ENCODE measurements around the gene MAST4. TPM values are rescaled to one million over a fixed set of nuclear protein-coding genes. Genes with fewer than 3 reads are reported as not detected.

The MAST4 gene
- total and polyA plus RNA-seq, 2 of the 13 experiments (the other 11 are each of a cell fraction or from before 2014, with no cell fraction given) = 3.4 to 3.7 TPM

DNA sequence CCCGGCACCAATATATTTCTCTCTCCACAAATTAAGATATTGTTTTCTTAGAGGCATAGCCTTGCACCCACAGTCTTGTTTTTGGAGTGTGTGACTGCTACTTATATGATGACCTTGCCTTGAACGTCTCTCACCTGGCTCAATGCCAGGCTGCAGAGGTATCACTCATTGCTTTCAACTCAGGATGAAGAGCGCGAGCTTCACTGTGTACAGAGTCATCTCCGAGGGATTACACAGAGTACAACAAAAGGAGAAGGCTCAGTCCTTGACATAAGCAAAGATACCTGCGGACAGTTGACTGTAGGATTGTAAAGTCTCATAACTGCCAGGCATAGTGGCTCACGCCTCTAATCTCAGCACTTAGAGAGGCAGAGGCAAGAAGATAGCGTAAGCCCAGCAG lies 546.6 kb downstream of the MAST4 start (continued):
- TF ChIP-seq, protein P1, sequence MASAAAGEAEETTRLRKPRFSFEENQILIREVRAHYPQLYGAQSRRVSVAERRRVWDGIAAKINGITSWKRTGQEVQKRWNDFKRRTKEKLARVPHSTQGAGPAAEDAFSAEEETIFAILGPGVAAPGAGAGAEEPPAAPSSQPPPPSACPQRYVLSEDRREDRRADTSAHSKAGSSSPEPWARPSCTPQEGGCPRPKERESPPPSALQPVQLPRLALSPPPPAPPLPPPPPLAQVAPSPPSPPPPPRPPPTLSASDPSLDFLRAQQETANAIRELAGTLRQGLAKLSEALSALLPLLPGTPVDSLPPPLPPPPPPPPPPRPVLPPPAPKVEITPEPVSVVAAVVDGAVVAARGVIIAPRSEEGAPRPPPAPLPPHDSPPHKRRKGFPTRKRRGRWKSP (CRISPR knock-in tag; IDR thresholded peaks at IDR 0.05) = no peak
- no peak for TF ChIP-seq ZNF780A (CRISPR knock-in tag; IDR thresholded peaks at IDR 0.05)
- no peak for TF ChIP-seq ZNF703 (CRISPR knock-in tag; IDR thresholded peaks at IDR 0.05; ENCODE audit: borderline replicate concordance)
- TF ChIP-seq SRSF9 (IDR thresholded peaks at IDR 0.05; ENCODE audit: borderline replicate concordance, insufficient read depth, low read depth, low read length, poor library complexity, severe bottlenecking) = no peak
- no peak for TF ChIP-seq ZNF577 (CRISPR knock-in tag; IDR thresholded peaks at IDR 0.05; ENCODE audit: borderline replicate concordance, low read depth)
- TF ChIP-seq ZNF121 (CRISPR knock-in tag; IDR thresholded peaks at IDR 0.05) = no peak
- peak; percentile 47; the same call in 1 of the 2 replicates for TF ChIP-seq MED1 (CRISPR knock-in tag; IDR thresholded peaks at IDR 0.05)
- TF ChIP-seq NFE2 (CRISPR knock-in tag; IDR thresholded peaks at IDR 0.05) = no peak
- no peak for TF ChIP-seq TCF12 (IDR thresholded peaks at IDR 0.05)
- no peak for TF ChIP-seq TCF12 (CRISPR knock-in tag; IDR thresholded peaks at IDR 0.05)
- 0 out of 2 replicates have a peak, but pooled peaks have one; percentile 58 for TF ChIP-seq BORCS8-MEF2B (CRISPR knock-in tag; IDR thresholded peaks at IDR 0.05)
- TF ChIP-seq HMG20B (CRISPR knock-in tag; conservative IDR thresholded peaks at IDR 0.05) = no peak
- no peak for TF ChIP-seq XBP1 (CRISPR knock-in tag; IDR thresholded peaks at IDR 0.05)
- TF ChIP-seq, protein P2, sequence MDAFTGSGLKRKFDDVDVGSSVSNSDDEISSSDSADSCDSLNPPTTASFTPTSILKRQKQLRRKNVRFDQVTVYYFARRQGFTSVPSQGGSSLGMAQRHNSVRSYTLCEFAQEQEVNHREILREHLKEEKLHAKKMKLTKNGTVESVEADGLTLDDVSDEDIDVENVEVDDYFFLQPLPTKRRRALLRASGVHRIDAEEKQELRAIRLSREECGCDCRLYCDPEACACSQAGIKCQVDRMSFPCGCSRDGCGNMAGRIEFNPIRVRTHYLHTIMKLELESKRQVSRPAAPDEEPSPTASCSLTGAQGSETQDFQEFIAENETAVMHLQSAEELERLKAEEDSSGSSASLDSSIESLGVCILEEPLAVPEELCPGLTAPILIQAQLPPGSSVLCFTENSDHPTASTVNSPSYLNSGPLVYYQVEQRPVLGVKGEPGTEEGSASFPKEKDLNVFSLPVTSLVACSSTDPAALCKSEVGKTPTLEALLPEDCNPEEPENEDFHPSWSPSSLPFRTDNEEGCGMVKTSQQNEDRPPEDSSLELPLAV (CRISPR knock-in tag; conservative IDR thresholded peaks at IDR 0.05; ENCODE audit: low read depth) = no peak
- TF ChIP-seq MIER2 (CRISPR knock-in tag; IDR thresholded peaks at IDR 0.05) = no peak
- peak; percentile 56; the same call in 1 of the 2 replicates for TF ChIP-seq PITX1 (CRISPR knock-in tag; IDR thresholded peaks at IDR 0.05)
- no peak for TF ChIP-seq ZBTB7A (CRISPR knock-in tag; IDR thresholded peaks at IDR 0.05)
- TF ChIP-seq SP140L (CRISPR knock-in tag; IDR thresholded peaks at IDR 0.05; ENCODE audit: borderline replicate concordance) = no peak
- TF ChIP-seq, protein P3, sequence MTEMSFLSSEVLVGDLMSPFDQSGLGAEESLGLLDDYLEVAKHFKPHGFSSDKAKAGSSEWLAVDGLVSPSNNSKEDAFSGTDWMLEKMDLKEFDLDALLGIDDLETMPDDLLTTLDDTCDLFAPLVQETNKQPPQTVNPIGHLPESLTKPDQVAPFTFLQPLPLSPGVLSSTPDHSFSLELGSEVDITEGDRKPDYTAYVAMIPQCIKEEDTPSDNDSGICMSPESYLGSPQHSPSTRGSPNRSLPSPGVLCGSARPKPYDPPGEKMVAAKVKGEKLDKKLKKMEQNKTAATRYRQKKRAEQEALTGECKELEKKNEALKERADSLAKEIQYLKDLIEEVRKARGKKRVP (CRISPR knock-in tag; IDR thresholded peaks at IDR 0.05) = no peak
- TF ChIP-seq, protein P4, sequence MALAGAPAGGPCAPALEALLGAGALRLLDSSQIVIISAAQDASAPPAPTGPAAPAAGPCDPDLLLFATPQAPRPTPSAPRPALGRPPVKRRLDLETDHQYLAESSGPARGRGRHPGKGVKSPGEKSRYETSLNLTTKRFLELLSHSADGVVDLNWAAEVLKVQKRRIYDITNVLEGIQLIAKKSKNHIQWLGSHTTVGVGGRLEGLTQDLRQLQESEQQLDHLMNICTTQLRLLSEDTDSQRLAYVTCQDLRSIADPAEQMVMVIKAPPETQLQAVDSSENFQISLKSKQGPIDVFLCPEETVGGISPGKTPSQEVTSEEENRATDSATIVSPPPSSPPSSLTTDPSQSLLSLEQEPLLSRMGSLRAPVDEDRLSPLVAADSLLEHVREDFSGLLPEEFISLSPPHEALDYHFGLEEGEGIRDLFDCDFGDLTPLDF (CRISPR knock-in tag; IDR thresholded peaks at IDR 0.05) = no peak
- TF ChIP-seq, protein P5, sequence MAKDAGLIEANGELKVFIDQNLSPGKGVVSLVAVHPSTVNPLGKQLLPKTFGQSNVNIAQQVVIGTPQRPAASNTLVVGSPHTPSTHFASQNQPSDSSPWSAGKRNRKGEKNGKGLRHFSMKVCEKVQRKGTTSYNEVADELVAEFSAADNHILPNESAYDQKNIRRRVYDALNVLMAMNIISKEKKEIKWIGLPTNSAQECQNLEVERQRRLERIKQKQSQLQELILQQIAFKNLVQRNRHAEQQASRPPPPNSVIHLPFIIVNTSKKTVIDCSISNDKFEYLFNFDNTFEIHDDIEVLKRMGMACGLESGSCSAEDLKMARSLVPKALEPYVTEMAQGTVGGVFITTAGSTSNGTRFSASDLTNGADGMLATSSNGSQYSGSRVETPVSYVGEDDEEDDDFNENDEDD (CRISPR knock-in tag; IDR thresholded peaks at IDR 0.05; ENCODE audit: borderline replicate concordance) = no peak
- TF ChIP-seq, protein P6, sequence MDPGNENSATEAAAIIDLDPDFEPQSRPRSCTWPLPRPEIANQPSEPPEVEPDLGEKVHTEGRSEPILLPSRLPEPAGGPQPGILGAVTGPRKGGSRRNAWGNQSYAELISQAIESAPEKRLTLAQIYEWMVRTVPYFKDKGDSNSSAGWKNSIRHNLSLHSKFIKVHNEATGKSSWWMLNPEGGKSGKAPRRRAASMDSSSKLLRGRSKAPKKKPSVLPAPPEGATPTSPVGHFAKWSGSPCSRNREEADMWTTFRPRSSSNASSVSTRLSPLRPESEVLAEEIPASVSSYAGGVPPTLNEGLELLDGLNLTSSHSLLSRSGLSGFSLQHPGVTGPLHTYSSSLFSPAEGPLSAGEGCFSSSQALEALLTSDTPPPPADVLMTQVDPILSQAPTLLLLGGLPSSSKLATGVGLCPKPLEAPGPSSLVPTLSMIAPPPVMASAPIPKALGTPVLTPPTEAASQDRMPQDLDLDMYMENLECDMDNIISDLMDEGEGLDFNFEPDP (CRISPR knock-in tag; conservative IDR thresholded peaks at IDR 0.05) = no peak
- no peak for TF ChIP-seq ZNF333 (CRISPR knock-in tag; IDR thresholded peaks at IDR 0.05; ENCODE audit: borderline replicate concordance)
- TF ChIP-seq PHF21A (CRISPR knock-in tag; IDR thresholded peaks at IDR 0.05) = peak; percentile 29; the same call in 1 of the 2 replicates

Data from HepG2 (cell line).